ENCODE data around the gene NABP2.

The NABP2 gene

DNA sequence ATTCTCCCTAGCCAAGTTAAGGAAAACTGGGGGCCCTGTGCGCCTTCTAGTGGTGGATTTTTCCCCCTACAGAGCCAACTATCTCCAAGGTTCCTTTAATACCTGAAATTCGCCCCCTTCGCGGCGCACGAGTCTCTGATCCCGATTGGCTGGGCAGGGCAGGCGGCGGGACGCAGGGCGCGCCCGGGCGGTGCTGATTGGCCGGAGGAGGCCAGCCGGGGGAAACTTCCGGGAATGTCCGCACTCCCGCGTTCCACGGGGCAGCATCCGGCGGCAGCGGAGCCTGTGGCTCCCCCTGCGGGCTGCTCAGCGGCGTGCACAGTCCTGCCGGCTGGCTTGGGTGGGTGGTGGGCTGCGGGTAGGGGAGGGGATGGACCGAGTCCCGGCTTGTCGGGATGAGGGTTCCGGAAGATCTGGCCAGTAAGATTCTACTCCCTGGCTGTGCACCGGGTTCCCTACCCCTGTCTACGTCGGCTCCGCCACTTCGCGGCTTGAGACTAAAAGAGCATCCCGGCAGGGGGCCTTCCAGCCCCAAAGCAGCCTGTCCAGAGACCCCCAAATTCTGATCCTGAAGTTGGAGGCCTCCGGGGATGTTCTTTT lies at the start of gene NABP2:
NABP2 (plus strand) TSS at position 241 of the 600 bp plus-strand sequence. CDS start 515 bp downstream, outside the sequence.
- DNase-seq (ENCODE audit: low read depth, low spot score) = peak; percentile 96
- Histone ChIP-seq H3K9me3 (ENCODE audit: control insufficient read depth, insufficient read depth, low read length) (no peaks in the 10 kb centered on the region), H3K27me3 (ENCODE audit: control insufficient read depth, insufficient read depth, low read length) (no peaks in the 10 kb centered on the region), H3K4me3 (ENCODE audit: low read length) (peak within 1 kb of the TSS; percentile 52; the same call in 1 of the 2 replicates), H3K27ac (ENCODE audit: low read length) (no peak within 1 kb of the TSS), H3K36me3 (ENCODE audit: control insufficient read depth, insufficient read depth, low read length) (no peaks in the 10 kb centered on the region), H3K4me1 (ENCODE audit: control insufficient read depth, insufficient read depth, low read length) (peaks cover 2% of the 10 kb centered on the region; the same call in 1 of the 2 replicates)
- no CpG with 5 or more reads among the region's 41 CpGs for WGBS (ENCODE audit: insufficient coverage, insufficient read length)

DNA sequence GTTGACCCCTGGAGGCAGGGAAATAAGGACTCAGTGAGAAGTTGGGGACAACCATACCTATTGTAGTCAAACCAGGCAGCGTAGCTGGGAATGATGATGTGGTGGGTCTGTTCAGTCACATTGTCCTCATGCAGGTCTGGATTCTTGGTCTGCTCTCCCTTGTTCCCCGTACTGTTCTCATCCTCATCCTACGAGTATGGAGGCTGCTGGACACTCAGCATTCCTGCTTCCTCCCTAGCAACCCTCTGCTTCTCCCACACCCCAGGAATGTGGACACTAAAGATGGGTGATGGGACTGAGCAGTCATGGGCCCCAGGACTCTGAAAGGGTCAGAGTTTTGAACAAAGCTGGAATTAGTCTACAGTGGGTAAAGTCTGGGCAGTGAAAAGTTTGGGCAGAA lies 45.8 kb upstream of the NABP2 start:
- DNase-seq (ENCODE audit: low read depth, low spot score) = no peak
- H3K9me3 ChIP-seq (ENCODE audit: control insufficient read depth, insufficient read depth, low read length) = no peaks in the 10 kb centered on the region
- H3K27ac ChIP-seq (ENCODE audit: low read length) = no peak overlapping the region
- H3K4me1 ChIP-seq (ENCODE audit: control insufficient read depth, insufficient read depth, low read length) = no peaks in the 10 kb centered on the region
- no peaks in the 10 kb centered on the region for H3K27me3 ChIP-seq (ENCODE audit: control insufficient read depth, insufficient read depth, low read length)
- H3K36me3 ChIP-seq (ENCODE audit: control insufficient read depth, insufficient read depth, low read length) = peaks cover 26% of the 10 kb centered on the region
- no CpG with 5 or more reads among the region's 3 CpGs for WGBS (ENCODE audit: insufficient coverage, insufficient read length)
- H3K4me3 ChIP-seq (ENCODE audit: low read length) = no peak overlapping the region

DNA sequence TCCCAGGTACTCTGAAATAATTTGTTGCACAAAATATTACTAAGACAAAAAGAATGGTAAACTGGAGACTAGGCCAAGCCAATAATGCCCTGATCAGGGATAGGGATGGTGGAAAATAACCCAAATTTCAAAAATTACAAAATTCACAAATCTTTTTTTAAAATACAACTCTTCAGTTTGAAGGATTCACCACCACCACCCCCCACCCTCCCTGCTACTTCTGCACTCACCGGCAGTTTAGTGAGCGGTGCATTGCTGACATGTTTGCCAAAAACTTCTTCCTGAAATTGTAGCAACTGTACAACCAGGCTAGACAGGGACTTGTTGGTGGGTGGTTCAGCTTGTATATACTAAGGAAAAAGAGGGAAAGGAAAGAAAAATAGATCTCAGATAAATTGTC lies 37.2 kb upstream of the NABP2 start:
- Histone ChIP-seq H3K36me3 (ENCODE audit: control insufficient read depth, insufficient read depth, low read length) (peaks cover 24% of the 10 kb centered on the region; the same call in 1 of the 2 replicates), H3K4me1 (ENCODE audit: control insufficient read depth, insufficient read depth, low read length) (no peaks in the 10 kb centered on the region), H3K27ac (ENCODE audit: low read length) (no peak overlapping the region), H3K27me3 (ENCODE audit: control insufficient read depth, insufficient read depth, low read length) (no peaks in the 10 kb centered on the region), H3K9me3 (ENCODE audit: control insufficient read depth, insufficient read depth, low read length) (no peaks in the 10 kb centered on the region), H3K4me3 (ENCODE audit: low read length) (no peak overlapping the region)
- no CpG with 5 or more reads among the region's 2 CpGs for WGBS (ENCODE audit: insufficient coverage, insufficient read length)
- DNase-seq (ENCODE audit: low read depth, low spot score) = no peak

DNA sequence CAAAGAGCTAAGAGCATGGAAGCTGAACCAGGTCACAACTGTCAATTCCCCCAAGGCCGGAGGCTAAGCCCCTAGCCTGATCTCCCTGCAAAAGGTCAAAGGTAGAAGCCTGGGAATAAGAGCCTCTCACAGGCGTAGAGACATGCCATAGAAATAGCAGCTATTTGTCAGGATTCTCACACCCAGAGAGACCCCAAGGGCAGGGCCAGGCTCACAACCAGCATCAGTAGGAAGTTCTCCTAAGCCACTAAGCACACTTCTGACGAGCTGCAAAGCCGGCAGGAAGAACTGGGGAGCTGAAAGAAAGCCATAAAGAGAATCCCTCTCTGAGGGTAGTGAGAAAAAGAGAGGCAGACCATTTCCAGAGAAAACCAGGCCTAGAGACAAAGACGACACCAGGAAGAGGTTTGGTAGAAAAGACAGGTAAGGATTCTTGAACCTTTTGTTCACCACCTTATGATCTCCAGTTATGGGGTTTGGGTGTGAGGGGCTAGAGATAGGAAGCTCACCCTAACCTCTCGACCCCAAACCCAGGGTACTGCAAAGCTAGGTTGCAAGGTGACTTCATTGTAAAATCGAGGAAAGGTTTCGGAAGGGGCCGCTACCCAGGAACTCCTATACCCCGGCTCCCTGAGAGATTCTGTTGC lies 35.9 kb upstream of the NABP2 start:
- peak overlapping the region; percentile 88; the same call in 1 of the 2 replicates for H3K4me3 ChIP-seq (ENCODE audit: low read length)
- no peak overlapping the region for H3K27ac ChIP-seq (ENCODE audit: low read length)
- H3K4me1 ChIP-seq (ENCODE audit: control insufficient read depth, insufficient read depth, low read length) = no peaks in the 10 kb centered on the region
- H3K27me3 ChIP-seq (ENCODE audit: control insufficient read depth, insufficient read depth, low read length) = no peaks in the 10 kb centered on the region
- H3K36me3 ChIP-seq (ENCODE audit: control insufficient read depth, insufficient read depth, low read length) = peaks cover 20% of the 10 kb centered on the region; the same call in 1 of the 2 replicates
- no peak for DNase-seq (ENCODE audit: low read depth, low spot score)
- no peaks in the 10 kb centered on the region for H3K9me3 ChIP-seq (ENCODE audit: control insufficient read depth, insufficient read depth, low read length)
- WGBS (ENCODE audit: insufficient coverage, insufficient read length) = no CpG with 5 or more reads among the region's 10 CpGs

DNA sequence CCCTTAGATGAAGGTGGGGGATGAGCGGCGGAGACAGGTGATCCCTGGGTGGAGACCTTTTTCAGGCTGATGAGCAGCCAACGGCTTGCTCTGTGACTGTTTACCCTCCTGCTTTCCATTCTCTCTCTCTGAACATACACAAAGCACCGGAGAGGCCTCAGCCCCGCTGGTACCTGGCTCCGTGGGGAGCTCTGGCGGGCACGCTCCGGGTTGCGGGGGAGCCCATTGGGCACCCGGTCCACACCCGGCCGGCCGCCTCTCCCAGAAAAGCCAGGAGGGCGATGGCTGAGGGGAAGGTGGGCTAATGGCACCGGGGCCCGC lies 35.4 kb upstream of the NABP2 start:
- Histone ChIP-seq H3K36me3 (ENCODE audit: control insufficient read depth, insufficient read depth, low read length) (peaks cover 19% of the 10 kb centered on the region; the same call in 1 of the 2 replicates), H3K27me3 (ENCODE audit: control insufficient read depth, insufficient read depth, low read length) (no peaks in the 10 kb centered on the region), H3K4me3 (ENCODE audit: low read length) (peak overlapping the region; percentile 88; the same call in 1 of the 2 replicates), H3K9me3 (ENCODE audit: control insufficient read depth, insufficient read depth, low read length) (no peaks in the 10 kb centered on the region), H3K4me1 (ENCODE audit: control insufficient read depth, insufficient read depth, low read length) (no peaks in the 10 kb centered on the region), H3K27ac (ENCODE audit: low read length) (no peak overlapping the region)
- WGBS (ENCODE audit: insufficient coverage, insufficient read length) = no CpG with 5 or more reads among the region's 17 CpGs
- DNase-seq (ENCODE audit: low read depth, low spot score) = no peak

DNA sequence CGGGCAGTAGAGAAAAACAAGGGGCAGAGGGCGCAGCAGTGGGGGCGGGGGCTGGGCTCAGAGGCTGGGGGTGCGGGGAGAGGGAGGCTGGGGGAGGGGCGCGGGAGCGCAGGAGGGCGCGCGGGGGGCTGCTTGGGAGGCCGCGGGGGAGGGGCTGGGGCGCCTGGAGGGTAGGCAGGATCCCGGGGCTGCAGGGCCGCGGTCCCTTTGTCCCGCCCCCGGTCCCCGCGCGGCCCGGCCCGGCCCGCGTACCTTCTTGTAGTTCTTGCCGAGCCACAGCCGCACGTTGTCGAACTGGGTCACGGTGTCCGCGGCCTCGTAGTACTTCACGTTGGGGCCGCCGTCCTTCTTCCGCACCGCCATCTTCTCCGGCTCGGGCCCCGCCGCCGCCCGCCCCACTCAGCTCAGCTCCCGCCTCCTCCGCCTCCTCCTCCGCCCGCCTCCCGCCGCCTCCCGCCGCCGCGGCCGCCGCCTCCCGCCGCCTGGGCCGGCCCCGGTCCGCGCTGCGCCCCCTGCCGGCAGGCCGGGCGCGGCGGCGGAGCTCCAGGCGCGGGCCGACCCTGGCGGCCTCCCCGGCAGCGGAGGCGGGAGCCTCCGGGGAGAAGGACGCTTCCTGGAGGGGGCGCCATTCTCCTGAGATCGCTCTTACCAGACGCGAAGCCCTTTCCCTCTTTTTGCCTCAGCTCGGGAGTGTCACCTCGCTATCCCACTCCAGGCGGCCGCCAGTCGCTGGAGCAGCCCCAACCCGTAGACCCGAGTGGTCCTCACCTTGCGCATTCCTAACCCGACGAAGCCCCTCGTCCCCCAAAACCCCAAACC lies 34.8 kb upstream of the NABP2 start, which contains the start of gene SMARCC2:
SMARCC2 (minus strand) TSS at position 385 of the 819 bp plus-strand sequence; CDS start at position 363, 22 bp downstream.
- WGBS (ENCODE audit: insufficient coverage, insufficient read length) = no CpG with 5 or more reads among the region's 93 CpGs
- DNase-seq (ENCODE audit: low read depth, low spot score) = peak; percentile 72

DNA sequence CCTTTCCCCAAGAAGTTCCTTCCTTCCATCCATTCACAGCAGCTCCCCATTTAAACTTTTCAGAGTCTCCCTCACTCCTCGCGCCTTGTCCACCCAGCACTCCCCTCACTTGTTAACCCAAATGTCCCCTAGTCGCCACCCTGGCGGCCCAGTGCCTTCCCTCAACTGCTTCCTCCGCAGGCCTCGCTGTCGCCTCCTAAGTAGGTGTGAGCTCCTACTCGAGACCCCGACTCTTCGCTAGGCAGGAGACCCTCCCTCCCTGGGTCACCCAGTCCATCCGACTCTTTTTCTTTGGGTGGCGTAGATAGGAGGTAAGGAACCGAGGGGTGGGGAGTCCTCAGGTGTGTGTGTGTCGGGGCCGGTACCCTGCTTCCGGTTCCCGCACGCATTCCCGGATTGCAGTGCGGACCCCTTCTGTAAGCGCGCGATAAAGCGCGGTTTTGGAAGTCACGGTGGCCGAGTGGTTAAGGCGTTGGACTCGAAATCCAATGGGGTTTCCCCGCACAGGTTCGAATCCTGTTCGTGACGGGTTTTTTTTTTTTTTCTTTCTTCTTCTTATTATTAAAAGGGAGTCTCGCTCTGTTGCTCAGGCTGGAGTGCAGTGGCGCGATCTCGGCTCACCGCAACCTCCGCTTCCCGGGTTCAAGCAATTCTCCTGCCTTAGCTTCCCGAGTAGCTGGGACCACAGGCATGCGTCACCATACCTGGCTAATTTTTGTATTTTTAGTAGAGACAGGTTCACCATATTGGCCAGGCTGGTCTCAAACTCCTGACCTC lies 34.0 kb upstream of the NABP2 start:
- DNase-seq (ENCODE audit: low read depth, low spot score) = peak; percentile 87
- Histone ChIP-seq H3K27ac (ENCODE audit: low read length) (no peak overlapping the region), H3K4me1 (ENCODE audit: control insufficient read depth, insufficient read depth, low read length) (no peaks in the 10 kb centered on the region)

More for the DNA sequence above, 34.8 kb upstream of the NABP2 start, which contains the start of gene SMARCC2:
- Histone ChIP-seq H3K36me3 (ENCODE audit: control insufficient read depth, insufficient read depth, low read length) (peaks cover 15% of the 10 kb centered on the region; the same call in 1 of the 2 replicates), H3K27ac (ENCODE audit: low read length) (no peak within 1 kb of the TSS), H3K9me3 (ENCODE audit: control insufficient read depth, insufficient read depth, low read length) (no peaks in the 10 kb centered on the region), H3K27me3 (ENCODE audit: control insufficient read depth, insufficient read depth, low read length) (no peaks in the 10 kb centered on the region), H3K4me1 (ENCODE audit: control insufficient read depth, insufficient read depth, low read length) (no peaks in the 10 kb centered on the region), H3K4me3 (ENCODE audit: low read length) (peak within 1 kb of the TSS; percentile 88)

DNA sequence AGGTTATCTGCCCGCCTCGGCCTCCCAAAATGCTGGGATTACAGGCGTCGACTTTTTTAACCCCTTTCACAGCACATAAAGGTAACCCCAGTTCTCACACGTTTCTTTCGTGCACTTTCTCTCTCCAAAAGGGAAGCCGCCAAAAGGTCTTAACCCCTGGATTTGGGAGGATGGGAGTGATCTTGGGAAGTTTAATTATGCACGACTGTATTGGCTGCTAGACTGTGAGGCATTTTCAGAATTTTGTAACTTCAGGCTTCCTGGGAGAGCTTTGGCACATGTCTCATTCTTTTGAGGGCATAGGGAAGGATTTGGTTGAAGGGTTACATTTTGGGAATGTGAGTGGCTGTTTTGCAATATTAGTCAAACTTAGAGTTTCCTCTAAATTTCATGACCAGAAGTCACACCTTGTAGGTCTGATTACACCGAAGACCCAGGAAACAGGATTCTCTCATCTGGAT lies 33.4 kb upstream of the NABP2 start:
- no peak overlapping the region for H3K27ac ChIP-seq (ENCODE audit: low read length)

More for the DNA sequence above, 34.0 kb upstream of the NABP2 start:
- no CpG with 5 or more reads among the region's 42 CpGs for WGBS (ENCODE audit: insufficient coverage, insufficient read length)
- Histone ChIP-seq H3K36me3 (ENCODE audit: control insufficient read depth, insufficient read depth, low read length) (peaks cover 8% of the 10 kb centered on the region; the same call in 1 of the 2 replicates), H3K4me3 (ENCODE audit: low read length) (peak overlapping the region; percentile 88; the same call in 1 of the 2 replicates), H3K27me3 (ENCODE audit: control insufficient read depth, insufficient read depth, low read length) (no peaks in the 10 kb centered on the region), H3K9me3 (ENCODE audit: control insufficient read depth, insufficient read depth, low read length) (no peaks in the 10 kb centered on the region)

DNA sequence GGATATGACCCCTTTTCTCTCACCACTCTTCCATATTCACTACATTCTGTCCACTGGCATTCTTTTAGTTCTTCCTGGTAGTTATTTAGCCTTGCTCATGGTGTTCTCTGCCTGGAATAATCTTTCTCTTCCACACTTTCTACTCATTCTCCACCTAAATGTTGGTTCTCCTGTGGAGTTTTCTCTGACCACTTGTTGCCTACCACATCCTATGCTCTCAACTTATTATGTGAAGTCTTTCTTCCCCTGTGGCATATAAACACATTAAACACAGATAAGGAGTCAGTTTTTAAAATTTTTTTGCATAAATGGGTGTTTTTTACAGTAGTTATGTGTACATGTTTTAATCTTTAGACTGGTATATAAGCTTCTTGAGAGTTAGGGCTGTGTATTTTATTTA lies 31.6 kb upstream of the NABP2 start:
- no peak for DNase-seq (ENCODE audit: low read depth, low spot score)

More for the DNA sequence above, 33.4 kb upstream of the NABP2 start:
- no peaks in the 10 kb centered on the region for H3K27me3 ChIP-seq (ENCODE audit: control insufficient read depth, insufficient read depth, low read length)
- peaks cover 6% of the 10 kb centered on the region; the same call in 1 of the 2 replicates for H3K36me3 ChIP-seq (ENCODE audit: control insufficient read depth, insufficient read depth, low read length)
- H3K9me3 ChIP-seq (ENCODE audit: control insufficient read depth, insufficient read depth, low read length) = no peaks in the 10 kb centered on the region
- H3K4me3 ChIP-seq (ENCODE audit: low read length) = peak overlapping the region; percentile 88; the same call in 1 of the 2 replicates
- no peak for DNase-seq (ENCODE audit: low read depth, low spot score)
- H3K4me1 ChIP-seq (ENCODE audit: control insufficient read depth, insufficient read depth, low read length) = no peaks in the 10 kb centered on the region
- no CpG with 5 or more reads among the region's 9 CpGs for WGBS (ENCODE audit: insufficient coverage, insufficient read length)

More for the DNA sequence above, 31.6 kb upstream of the NABP2 start:
- Histone ChIP-seq H3K36me3 (ENCODE audit: control insufficient read depth, insufficient read depth, low read length) (peaks cover 5% of the 10 kb centered on the region; the same call in 1 of the 2 replicates), H3K4me3 (ENCODE audit: low read length) (no peak overlapping the region), H3K27me3 (ENCODE audit: control insufficient read depth, insufficient read depth, low read length) (no peaks in the 10 kb centered on the region), H3K27ac (ENCODE audit: low read length) (no peak overlapping the region), H3K9me3 (ENCODE audit: control insufficient read depth, insufficient read depth, low read length) (no peaks in the 10 kb centered on the region), H3K4me1 (ENCODE audit: control insufficient read depth, insufficient read depth, low read length) (no peaks in the 10 kb centered on the region)

Measured in iPS DF 6.9 (cell line).